GM12865 (cell line): ENCODE results near the gene RALGAPA1.
"Not testable (repeated sequence)": the region's sequence is repeated elsewhere in the genome, so short reads cannot be mapped to it uniquely, and the experiment has no call there.

Experiments
- DNase-seq: peaks from one replicate; pipeline ENCODE4 v3.0.0; 2010; ENCODE audit warnings: low read depth
- H3K4me3 ChIP-seq: 2 replicates; pipeline ENCODE4 v1.5.1; 2011; ENCODE audit warnings: mild to moderate bottlenecking, low read depth, low read length, control low read depth
- CTCF ChIP-seq: IDR thresholded peaks from 2 replicates; pipeline ENCODE4 v1.5.1; 2011; ENCODE audit warnings: low read length, control low read depth, low read depth, inconsistent platforms; ENCODE audit not compliant: insufficient read depth; ENCODE audit errors: missing control alignments

Gene RALGAPA1

GRCh38 chr14:35827678-35828472 lies 18.8 kb upstream of the RALGAPA1 start:
- no peak for TF ChIP-seq CTCF
- peak overlapping the region; percentile 68 for H3K4me3 ChIP-seq
- no peak for DNase-seq

- no peak for DNase-seq
- TF ChIP-seq CTCF, result no peak
- peak overlapping the region; percentile 68 for H3K4me3 ChIP-seq
Measured at GRCh38 chr14:35826952-35827416, 17.9 kb upstream of the RALGAPA1 start.

- no peak for TF ChIP-seq CTCF
- DNase-seq, result peak; percentile 99
- peak within 1 kb of the TSS; percentile 85 for H3K4me3 ChIP-seq
Measured at GRCh38 chr14:35826218-35826951, 17.3 kb upstream of the RALGAPA1 start, which contains the start of gene BRMS1L. BRMS1L (plus strand) TSS chr14:35826338; CDS start chr14:35826517, 179 bp downstream.

- H3K4me3 ChIP-seq, result peak overlapping the region; percentile 85
- DNase-seq, result no peak
- no peak for TF ChIP-seq CTCF
Measured at GRCh38 chr14:35825968-35826217, 16.8 kb upstream of the RALGAPA1 start.

- not testable (repeated sequence) for DNase-seq
Measured at GRCh38 chr14:35824446-35825165, 15.5 kb upstream of the RALGAPA1 start.

GRCh38 chr14:35822501-35822900 lies 13.4 kb upstream of the RALGAPA1 start:
- DNase-seq, result no peak
- H3K4me3 ChIP-seq, result no peak overlapping the region
- no peak for TF ChIP-seq CTCF

More at GRCh38 chr14:35824446-35825165, 15.5 kb upstream of the RALGAPA1 start:
- H3K4me3 ChIP-seq, result not testable (repeated sequence)
